Measurements from ENCODE around the gene CALML3. TPM values are rescaled to one million over a fixed set of nuclear protein-coding genes. Genes with fewer than 3 reads are reported as not detected.

The CALML3 gene
- total RNA-seq, 1 donor from 2014 or later: not detected

- Mint-ChIP-seq H3K9me3 (ENCODE audit: unreplicated experiment) (no peaks in the 10 kb centered on the region), H3K27ac (ENCODE audit: unreplicated experiment) (no peak overlapping the region), H3K27me3 (ENCODE audit: low read depth, unreplicated experiment) (peaks cover 43% of the 10 kb centered on the region), H3K4me1 (ENCODE audit: low read depth, unreplicated experiment) (peaks cover 3% of the 10 kb centered on the region), H3K4me3 (ENCODE audit: unreplicated experiment) (no peak overlapping the region), H3K36me3 (ENCODE audit: low read depth, unreplicated experiment) (no peaks in the 10 kb centered on the region)
- Histone ChIP-seq H3K79me2 (ENCODE audit: insufficient read depth, low read length) (no peaks in the 10 kb centered on the region), H3K27ac (ENCODE audit: low read depth, low read length) (no peak overlapping the region), H3K4me2 (ENCODE audit: low read length) (no peak overlapping the region), H3K9ac (ENCODE audit: low read length) (no peak overlapping the region), H3K36me3 (ENCODE audit: insufficient read depth, low read length) (no peaks in the 10 kb centered on the region), H3K27me3 (ENCODE audit: insufficient read depth, low read length) (peaks cover 17% of the 10 kb centered on the region), H3K4me1 (ENCODE audit: insufficient read depth, low read length) (no peaks in the 10 kb centered on the region), H3K4me3 (ENCODE audit: insufficient read depth, low read depth, low read length) (no peak overlapping the region), H4K20me1 (ENCODE audit: insufficient read depth, low read length) (no peaks in the 10 kb centered on the region), H3K9me3 (ENCODE audit: insufficient read depth, low read depth, low read length) (no peaks in the 10 kb centered on the region), H2AFZ (ENCODE audit: low read depth, low read length) (no peak overlapping the region)
- no peak for TF ChIP-seq EZH2 (IDR thresholded peaks at IDR 0.05; ENCODE audit: insufficient read depth, low read length)
- no peak for TF ChIP-seq CTCF (IDR thresholded peaks at IDR 0.05; ENCODE audit: insufficient read depth, low read depth, low read length)
- DNase-seq (ENCODE audit: low read depth) (no peak), FAIRE-seq (no peak)
Observed at GRCh38 chr10:5502061-5502521, 22.7 kb upstream of the CALML3 start.

DNA sequence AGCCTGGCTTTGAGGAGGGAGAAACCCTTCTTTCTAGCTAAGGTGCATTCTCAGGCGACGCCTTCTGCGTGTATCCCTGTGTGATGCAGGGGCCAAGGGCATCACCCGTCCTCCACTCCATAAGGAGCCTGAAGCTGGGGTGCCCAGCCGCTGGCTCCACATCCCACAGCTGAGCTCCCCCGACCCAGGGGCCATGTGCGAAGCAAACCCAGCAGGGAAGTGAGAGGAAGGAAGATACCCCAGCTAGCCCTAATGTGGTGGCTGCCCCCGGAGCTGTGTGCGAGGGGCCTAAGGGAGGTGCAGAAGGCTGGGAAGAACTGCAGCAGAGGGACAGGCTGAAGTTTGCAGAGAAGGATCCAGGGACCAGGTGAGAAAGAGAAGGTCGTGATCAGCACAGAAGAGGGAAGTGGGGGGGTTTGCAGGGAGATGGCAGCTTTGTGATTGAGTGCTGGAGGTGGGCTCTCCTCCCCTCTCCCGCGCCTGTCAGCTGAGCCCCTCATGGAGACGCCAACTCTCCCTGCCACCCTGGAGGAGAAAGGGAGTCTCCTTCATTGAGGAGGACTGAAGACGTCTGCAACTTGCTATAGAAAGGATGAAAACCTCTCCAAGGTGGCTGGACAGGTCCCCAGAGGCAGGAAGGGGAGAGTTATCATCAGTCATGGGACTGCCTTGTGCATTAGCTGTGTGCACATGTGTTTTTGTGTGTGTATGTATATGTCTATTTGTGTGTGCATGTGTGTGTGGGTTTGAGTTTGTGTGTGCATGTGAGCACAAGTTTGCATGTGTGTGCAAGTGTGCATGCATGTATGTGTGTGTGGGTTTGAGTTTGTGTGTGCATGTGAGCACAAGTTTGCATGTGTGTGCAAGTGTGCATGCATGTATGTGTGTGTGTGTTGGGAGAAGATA lies 21.9 kb upstream of the CALML3 start:
- no peak for DNase-seq (ENCODE audit: low read depth)
- peaks cover 17% of the 10 kb centered on the region for H3K27me3 ChIP-seq (ENCODE audit: insufficient read depth, low read length)
- TF ChIP-seq CTCF (IDR thresholded peaks at IDR 0.05; ENCODE audit: insufficient read depth, low read depth, low read length) (no peak), EZH2 (IDR thresholded peaks at IDR 0.05; ENCODE audit: insufficient read depth, low read length) (no peak)
- H3K79me2 ChIP-seq (ENCODE audit: insufficient read depth, low read length): no peaks in the 10 kb centered on the region
- H3K27ac ChIP-seq (ENCODE audit: low read depth, low read length): no peak overlapping the region
- no peaks in the 10 kb centered on the region for H3K9me3 Mint-ChIP-seq (ENCODE audit: unreplicated experiment)
- peaks cover 3% of the 10 kb centered on the region for H3K4me1 Mint-ChIP-seq (ENCODE audit: low read depth, unreplicated experiment)
- no peaks in the 10 kb centered on the region for H4K20me1 ChIP-seq (ENCODE audit: insufficient read depth, low read length)
- H3K9ac ChIP-seq (ENCODE audit: low read length): no peak overlapping the region
- H3K9me3 ChIP-seq (ENCODE audit: insufficient read depth, low read depth, low read length): no peaks in the 10 kb centered on the region
- no peak overlapping the region for H3K4me2 ChIP-seq (ENCODE audit: low read length)
- H2AFZ ChIP-seq (ENCODE audit: low read depth, low read length): no peak overlapping the region
- H3K27ac Mint-ChIP-seq (ENCODE audit: unreplicated experiment): no peak overlapping the region
- H3K27me3 Mint-ChIP-seq (ENCODE audit: low read depth, unreplicated experiment): peaks cover 46% of the 10 kb centered on the region
- H3K4me1 ChIP-seq (ENCODE audit: insufficient read depth, low read length): no peaks in the 10 kb centered on the region
- no peaks in the 10 kb centered on the region for H3K36me3 ChIP-seq (ENCODE audit: insufficient read depth, low read length)
- no peak for FAIRE-seq
- H3K4me3 Mint-ChIP-seq (ENCODE audit: unreplicated experiment): no peak overlapping the region
- no peak overlapping the region for H3K4me3 ChIP-seq (ENCODE audit: insufficient read depth, low read depth, low read length)
- H3K36me3 Mint-ChIP-seq (ENCODE audit: low read depth, unreplicated experiment): no peaks in the 10 kb centered on the region

DNA sequence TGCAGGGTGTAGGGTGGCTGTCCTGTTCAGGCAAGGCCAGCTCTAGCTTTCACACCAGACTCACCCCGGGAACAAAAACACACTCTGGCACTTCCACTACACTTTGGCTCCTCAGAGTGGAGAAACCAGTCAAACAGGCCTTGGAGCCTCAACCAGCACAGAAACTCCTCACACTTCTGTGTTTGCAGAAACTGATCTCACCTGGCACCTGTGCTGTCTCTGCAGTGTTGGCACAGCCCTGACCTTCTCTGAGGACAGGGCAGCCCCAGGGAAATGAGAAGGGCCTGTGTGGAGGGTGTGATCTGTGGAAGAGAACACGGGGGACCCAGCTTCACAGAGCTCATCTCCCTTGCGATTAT lies 21.3 kb upstream of the CALML3 start:
- Histone ChIP-seq H3K4me2 (ENCODE audit: low read length) (no peak overlapping the region), H3K4me3 (ENCODE audit: insufficient read depth, low read depth, low read length) (no peak overlapping the region), H3K27me3 (ENCODE audit: insufficient read depth, low read length) (peaks cover 17% of the 10 kb centered on the region), H3K9me3 (ENCODE audit: insufficient read depth, low read depth, low read length) (no peaks in the 10 kb centered on the region), H4K20me1 (ENCODE audit: insufficient read depth, low read length) (no peaks in the 10 kb centered on the region), H3K79me2 (ENCODE audit: insufficient read depth, low read length) (no peaks in the 10 kb centered on the region), H3K27ac (ENCODE audit: low read depth, low read length) (no peak overlapping the region), H3K4me1 (ENCODE audit: insufficient read depth, low read length) (no peaks in the 10 kb centered on the region), H3K9ac (ENCODE audit: low read length) (no peak overlapping the region), H2AFZ (ENCODE audit: low read depth, low read length) (no peak overlapping the region), H3K36me3 (ENCODE audit: insufficient read depth, low read length) (no peaks in the 10 kb centered on the region)
- H3K27me3 Mint-ChIP-seq (ENCODE audit: low read depth, unreplicated experiment): peaks cover 50% of the 10 kb centered on the region
- FAIRE-seq: no peak
- no peaks in the 10 kb centered on the region for H3K36me3 Mint-ChIP-seq (ENCODE audit: low read depth, unreplicated experiment)
- TF ChIP-seq CTCF (IDR thresholded peaks at IDR 0.05; ENCODE audit: insufficient read depth, low read depth, low read length) (no peak), EZH2 (IDR thresholded peaks at IDR 0.05; ENCODE audit: insufficient read depth, low read length) (no peak)
- no peak overlapping the region for H3K27ac Mint-ChIP-seq (ENCODE audit: unreplicated experiment)
- DNase-seq (ENCODE audit: low read depth): no peak
- no peak overlapping the region for H3K4me3 Mint-ChIP-seq (ENCODE audit: unreplicated experiment)
- peaks cover 3% of the 10 kb centered on the region for H3K4me1 Mint-ChIP-seq (ENCODE audit: low read depth, unreplicated experiment)
- no peaks in the 10 kb centered on the region for H3K9me3 Mint-ChIP-seq (ENCODE audit: unreplicated experiment)
